Ramos (cell line): ENCODE measurements around the gene TTC22.

Experiments used
- in situ Hi-C: fragments of 300-500 bp; cut with MboI; formaldehyde crosslinking; loops from one replicate; pipeline ENCODE4 v1.14.3; 2022; ENCODE audit warnings: low sequenced_read_pairs; ENCODE audit not compliant: unreplicated experiment

The TTC22 gene

GRCh38 chr1:54810153-54810942, 9.2 kb upstream of the TTC22 start:
- in situ Hi-C loops = no loop called here

GRCh38 chr1:54809496-54810074, 8.5 kb upstream of the TTC22 start:
- in situ Hi-C loops = no loop called here

GRCh38 chr1:54808443-54809207, 7.5 kb upstream of the TTC22 start:
- in situ Hi-C loops = no loop called here

GRCh38 chr1:54807756-54808155, 6.6 kb upstream of the TTC22 start:
- in situ Hi-C loops = no loop called here

- in situ Hi-C loops = no loop called here
These were observed 5.9 kb upstream of the TTC22 start for GRCh38 chr1:54806931-54807611.

GRCh38 chr1:54805981-54806381, 4.9 kb upstream of the TTC22 start:
- in situ Hi-C loops = no loop called here

GRCh38 chr1:54805466-54805865, 4.3 kb upstream of the TTC22 start:
- in situ Hi-C loops = no loop called here

- in situ Hi-C loops = no loop called here
These were observed 3.5 kb upstream of the TTC22 start for GRCh38 chr1:54804471-54805132.

GRCh38 chr1:54803761-54804470, 2.8 kb upstream of the TTC22 start:
- in situ Hi-C loops = no loop called here

GRCh38 chr1:54800041-54800898, 853 bp downstream of the TTC22 start:
- in situ Hi-C loops = no loop called here

GRCh38 chr1:54798769-54799641, 2.1 kb downstream of the TTC22 start:
- in situ Hi-C loops = loop anchor here (10.0 kb wide), 1 partner anchor 124 kb away; no protein-coding TSS in a partner anchor

GRCh38 chr1:54798206-54798605, 2.9 kb downstream of the TTC22 start:
- in situ Hi-C loops = loop anchor here (10.0 kb wide), 1 partner anchor 123 kb away; no protein-coding TSS in a partner anchor

- in situ Hi-C loops = loop anchor here (10.0 kb wide), 1 partner anchor 122 kb away; no protein-coding TSS in a partner anchor
These were observed 4.2 kb downstream of the TTC22 start for GRCh38 chr1:54796902-54797301.

- in situ Hi-C loops = loop anchor here (10.0 kb wide), 1 partner anchor 121 kb away; no protein-coding TSS in a partner anchor
These were observed 5.2 kb downstream of the TTC22 start for GRCh38 chr1:54795841-54796468.

GRCh38 chr1:54795356-54795665, 5.8 kb downstream of the TTC22 start:
- in situ Hi-C loops = loop anchor here (10.0 kb wide), 1 partner anchor 121 kb away; no protein-coding TSS in a partner anchor

- in situ Hi-C loops = loop anchor here (10.0 kb wide), 1 partner anchor 120 kb away; no protein-coding TSS in a partner anchor
These were observed 6.4 kb downstream of the TTC22 start for GRCh38 chr1:54794451-54795355.
